Fibroblast of pulmonary artery (primary cell): ENCODE results near the gene ECE1.

Experiments used
- DNase-seq: peaks from one replicate; pipeline ENCODE4 v3.0.0-alpha.2; 2010; ENCODE audit warnings: low read depth
- H3K4me3 ChIP-seq: replicated peaks from 2 replicates; pipeline ENCODE4 v1.5.1; 2011; ENCODE audit warnings: low read depth, mild to moderate bottlenecking, control low read depth, low read length, moderate library complexity
- TF ChIP-seq, protein P1 (sequence below): IDR thresholded peaks from 2 replicates; pipeline ENCODE4 v1.5.1; 2011; ENCODE audit warnings: mild to moderate bottlenecking, control low read depth, low read length, inconsistent platforms; ENCODE audit errors: missing control alignments

ECE1 gene

DNA sequence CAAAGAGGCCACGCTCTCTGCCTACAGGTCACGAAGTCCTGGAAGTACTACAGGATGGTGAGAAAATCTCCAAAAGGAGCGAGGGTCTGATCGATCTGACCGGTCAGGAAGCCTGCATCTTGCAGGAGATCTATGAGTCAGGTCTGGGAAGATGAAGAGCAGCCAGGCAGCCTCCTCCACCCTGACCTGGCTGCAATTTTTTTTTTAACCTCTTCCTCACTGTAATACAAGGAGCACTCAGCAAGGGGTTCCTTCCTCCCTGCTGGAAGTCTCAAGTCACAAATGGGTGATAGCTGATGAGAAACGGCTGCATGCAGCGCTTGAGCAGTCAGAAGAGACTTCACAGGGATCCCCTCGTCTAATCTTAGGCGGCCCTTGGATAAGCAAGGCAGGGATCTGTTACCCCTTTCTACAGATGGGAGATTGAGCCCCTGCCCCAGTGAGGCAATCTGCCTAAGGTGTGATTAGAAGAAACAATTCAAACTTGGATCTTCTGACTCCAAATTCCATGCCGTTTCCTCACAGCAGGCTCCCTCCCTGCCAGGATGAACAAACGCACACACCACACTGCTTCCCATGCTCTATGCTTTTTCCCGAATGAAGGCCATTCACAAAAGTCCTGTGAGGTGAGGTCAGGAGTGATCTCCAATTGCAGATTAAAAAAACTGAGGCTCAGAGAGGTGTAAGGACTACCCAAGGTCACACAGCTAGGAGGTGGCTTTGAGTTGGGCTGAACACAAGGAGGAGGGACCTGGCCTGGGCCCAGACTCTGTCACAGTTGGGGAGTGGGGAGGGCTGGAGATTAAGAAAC is 48.3 kb downstream of the ECE1 start:
- TF ChIP-seq, protein P1, sequence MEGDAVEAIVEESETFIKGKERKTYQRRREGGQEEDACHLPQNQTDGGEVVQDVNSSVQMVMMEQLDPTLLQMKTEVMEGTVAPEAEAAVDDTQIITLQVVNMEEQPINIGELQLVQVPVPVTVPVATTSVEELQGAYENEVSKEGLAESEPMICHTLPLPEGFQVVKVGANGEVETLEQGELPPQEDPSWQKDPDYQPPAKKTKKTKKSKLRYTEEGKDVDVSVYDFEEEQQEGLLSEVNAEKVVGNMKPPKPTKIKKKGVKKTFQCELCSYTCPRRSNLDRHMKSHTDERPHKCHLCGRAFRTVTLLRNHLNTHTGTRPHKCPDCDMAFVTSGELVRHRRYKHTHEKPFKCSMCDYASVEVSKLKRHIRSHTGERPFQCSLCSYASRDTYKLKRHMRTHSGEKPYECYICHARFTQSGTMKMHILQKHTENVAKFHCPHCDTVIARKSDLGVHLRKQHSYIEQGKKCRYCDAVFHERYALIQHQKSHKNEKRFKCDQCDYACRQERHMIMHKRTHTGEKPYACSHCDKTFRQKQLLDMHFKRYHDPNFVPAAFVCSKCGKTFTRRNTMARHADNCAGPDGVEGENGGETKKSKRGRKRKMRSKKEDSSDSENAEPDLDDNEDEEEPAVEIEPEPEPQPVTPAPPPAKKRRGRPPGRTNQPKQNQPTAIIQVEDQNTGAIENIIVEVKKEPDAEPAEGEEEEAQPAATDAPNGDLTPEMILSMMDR, result no peak
- no peak for DNase-seq
- no peak overlapping the region for H3K4me3 ChIP-seq

DNA sequence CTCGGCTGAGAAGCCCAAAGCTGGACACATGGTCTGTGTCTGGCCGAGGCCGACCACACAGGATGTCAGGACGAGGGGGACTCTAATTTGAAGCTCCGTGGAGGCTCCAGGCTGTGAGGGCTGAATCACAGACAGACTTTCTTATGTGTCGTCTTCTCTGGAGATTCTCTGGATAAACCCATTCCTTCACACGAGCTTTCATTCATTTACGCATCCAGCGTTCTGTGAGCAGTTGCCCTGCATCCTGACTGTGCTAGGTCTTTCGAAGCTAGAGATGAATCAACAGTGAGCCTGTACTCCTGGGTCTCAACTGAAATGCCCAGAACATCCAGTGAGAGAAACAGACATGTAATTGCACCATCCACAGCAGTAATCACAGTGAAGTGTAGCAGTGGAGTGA is 49.6 kb downstream of the ECE1 start:
- TF ChIP-seq, protein P1, result no peak
- H3K4me3 ChIP-seq, result no peak overlapping the region
- DNase-seq, result no peak

DNA sequence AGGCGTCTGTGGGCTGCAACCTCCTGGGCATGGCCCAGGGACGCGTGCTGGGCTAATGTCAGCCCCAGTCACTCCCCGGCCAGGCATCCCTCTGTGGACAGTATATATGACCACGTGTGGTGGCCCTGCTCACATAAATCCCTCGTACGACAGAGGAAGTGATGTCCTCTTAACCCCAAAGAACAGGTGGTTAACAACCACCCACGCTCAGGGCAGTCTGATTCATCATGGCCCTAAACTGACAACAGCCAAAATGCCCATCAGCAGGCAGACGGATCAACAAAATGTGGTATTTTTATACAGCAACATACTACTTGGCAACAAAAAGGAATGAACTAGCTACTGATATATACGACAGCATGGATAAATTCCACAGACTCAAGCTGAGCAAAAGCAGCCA is 51.0 kb downstream of the ECE1 start:
- H3K4me3 ChIP-seq, result no peak overlapping the region
- no peak for DNase-seq
- TF ChIP-seq, protein P1, result no peak

DNA sequence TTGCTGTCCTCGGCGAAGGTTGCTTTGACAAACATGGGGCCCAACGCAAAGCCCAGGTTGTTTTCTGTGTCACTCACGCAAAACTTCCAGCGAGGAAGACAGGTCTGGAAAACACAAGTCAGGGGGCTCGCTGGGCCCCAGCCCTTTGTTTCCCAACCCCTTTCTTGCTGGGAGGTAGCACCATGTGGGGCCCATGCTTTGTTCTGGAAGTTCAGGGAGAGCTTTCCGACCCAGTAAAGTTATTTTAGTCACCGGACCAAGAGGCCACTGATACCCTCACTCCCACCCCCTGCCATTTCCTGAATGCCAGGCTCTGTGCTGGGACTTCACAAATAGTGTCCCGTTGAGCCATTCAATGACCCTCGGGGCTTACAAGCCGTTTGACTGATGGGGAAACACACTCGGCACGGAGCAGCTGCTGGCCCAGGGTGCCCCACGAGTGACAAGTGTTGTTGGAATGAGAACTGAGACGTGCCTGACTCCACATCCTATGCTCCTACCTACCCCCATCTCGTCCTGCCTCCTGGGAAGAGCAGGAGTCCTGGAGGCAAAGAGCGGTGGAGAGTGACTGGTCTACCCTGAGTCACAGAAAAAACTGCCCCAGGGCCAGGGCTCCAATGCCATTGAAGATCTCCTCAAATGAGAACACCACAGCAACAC is 52.0 kb downstream of the ECE1 start:
- TF ChIP-seq, protein P1, result no peak
- H3K4me3 ChIP-seq, result no peak overlapping the region
- DNase-seq, result no peak

DNA sequence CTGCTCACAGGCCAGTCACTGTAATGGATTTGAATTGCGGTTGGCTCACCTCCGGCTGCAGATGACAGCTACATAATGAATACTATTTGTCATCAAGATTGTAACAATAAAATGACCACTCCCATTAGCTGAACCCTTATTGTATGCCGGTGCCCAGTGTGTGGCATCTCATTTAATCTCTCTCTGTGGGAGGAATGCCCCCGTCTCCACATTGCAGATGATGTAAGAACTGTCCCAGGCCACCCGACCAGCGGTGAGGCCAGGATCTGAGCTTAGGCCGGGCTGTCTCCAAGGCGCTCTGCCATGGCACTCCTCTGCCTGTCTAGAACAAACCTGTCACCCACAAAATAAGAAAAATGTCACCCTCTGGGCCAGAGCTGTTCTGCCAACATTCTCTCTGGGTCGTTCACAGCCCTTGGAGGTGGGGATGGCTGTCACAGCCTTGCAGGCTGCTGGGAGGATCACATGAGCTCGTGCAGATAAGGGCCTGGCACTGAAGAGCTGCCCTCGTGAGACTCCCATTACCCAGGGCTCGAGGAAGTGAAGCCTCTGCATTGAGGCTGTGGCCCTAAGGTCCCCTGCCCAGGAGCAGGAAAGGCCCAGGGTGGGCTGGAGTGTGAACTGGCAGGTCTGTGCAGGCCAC is 52.7 kb downstream of the ECE1 start:
- H3K4me3 ChIP-seq, result no peak overlapping the region
- TF ChIP-seq, protein P1, result no peak
- DNase-seq, result no peak

DNA sequence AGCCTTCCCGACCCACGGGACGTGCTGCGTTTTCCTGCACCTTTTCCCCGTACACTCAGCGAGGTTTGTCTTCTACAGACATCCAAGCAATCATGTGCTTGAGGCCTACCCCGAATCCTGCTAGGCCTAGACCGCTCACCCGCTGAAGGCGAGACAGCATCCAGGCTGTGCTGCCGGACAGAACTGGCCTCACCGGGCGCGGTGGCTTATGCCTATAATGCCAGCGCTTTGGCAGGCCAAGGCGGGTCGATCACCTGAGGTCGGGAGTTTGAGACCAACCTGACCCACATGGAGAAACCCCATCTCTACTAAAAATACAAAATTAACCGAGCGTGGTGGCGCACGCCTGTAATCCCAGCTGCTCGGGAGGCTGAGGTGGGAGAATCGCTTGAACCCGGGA is 54.1 kb downstream of the ECE1 start:
- no peak overlapping the region for H3K4me3 ChIP-seq
- TF ChIP-seq, protein P1, result no peak
- no peak for DNase-seq
